ENCODE data around the gene NUDT14.

The NUDT14 gene

DNA sequence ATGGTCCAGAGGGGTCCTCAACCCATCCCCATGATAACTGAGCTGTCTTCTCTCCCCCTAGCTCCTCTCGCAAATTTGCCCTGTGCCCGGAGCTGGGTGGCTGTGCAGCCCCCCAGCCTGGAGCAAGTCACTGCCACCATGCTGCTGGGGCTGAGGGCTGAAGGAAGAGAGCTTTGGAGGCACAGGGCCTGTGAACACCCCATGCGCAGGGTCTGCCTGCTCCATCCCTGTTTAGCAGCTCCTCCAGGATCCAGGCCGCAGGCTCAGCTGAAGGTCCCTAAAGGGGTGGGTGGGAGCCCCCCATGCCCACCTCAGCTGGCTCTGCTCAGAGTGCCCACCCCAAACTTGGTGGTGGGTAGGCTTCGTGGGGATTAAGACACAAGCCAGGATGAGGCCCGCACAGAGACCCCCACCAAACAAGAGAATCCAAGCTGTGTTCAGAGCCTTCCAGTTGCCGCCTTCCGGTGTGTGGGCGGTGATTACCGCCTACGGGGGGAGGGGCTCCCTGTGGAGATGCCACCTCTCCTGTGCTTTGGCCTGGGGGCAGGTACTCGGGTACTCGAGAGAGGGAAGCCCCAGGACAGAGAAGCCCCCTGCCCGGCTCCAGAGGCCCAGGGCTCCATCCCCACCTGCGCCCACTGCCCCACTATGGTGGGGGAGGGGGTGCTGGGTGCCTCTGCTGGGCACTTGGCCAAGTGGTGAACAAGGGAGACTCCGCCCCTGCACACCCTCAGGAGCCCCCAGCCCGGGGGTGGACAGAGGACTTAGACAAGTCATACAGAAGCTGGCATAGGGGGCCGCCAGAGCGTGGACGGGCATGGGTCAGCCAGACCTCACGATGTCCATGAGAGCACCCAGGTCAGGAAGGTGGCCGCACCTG, 11.1 kb downstream of the NUDT14 start:
- TF ChIP-seq, protein P1, sequence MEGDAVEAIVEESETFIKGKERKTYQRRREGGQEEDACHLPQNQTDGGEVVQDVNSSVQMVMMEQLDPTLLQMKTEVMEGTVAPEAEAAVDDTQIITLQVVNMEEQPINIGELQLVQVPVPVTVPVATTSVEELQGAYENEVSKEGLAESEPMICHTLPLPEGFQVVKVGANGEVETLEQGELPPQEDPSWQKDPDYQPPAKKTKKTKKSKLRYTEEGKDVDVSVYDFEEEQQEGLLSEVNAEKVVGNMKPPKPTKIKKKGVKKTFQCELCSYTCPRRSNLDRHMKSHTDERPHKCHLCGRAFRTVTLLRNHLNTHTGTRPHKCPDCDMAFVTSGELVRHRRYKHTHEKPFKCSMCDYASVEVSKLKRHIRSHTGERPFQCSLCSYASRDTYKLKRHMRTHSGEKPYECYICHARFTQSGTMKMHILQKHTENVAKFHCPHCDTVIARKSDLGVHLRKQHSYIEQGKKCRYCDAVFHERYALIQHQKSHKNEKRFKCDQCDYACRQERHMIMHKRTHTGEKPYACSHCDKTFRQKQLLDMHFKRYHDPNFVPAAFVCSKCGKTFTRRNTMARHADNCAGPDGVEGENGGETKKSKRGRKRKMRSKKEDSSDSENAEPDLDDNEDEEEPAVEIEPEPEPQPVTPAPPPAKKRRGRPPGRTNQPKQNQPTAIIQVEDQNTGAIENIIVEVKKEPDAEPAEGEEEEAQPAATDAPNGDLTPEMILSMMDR (conservative IDR thresholded peaks at IDR 0.05; ENCODE audit: low read length) = no peak
- DNase-seq (ENCODE audit: low read depth) = no peak
- no peak overlapping the region for H3K4me3 ChIP-seq (ENCODE audit: low read length)

DNA sequence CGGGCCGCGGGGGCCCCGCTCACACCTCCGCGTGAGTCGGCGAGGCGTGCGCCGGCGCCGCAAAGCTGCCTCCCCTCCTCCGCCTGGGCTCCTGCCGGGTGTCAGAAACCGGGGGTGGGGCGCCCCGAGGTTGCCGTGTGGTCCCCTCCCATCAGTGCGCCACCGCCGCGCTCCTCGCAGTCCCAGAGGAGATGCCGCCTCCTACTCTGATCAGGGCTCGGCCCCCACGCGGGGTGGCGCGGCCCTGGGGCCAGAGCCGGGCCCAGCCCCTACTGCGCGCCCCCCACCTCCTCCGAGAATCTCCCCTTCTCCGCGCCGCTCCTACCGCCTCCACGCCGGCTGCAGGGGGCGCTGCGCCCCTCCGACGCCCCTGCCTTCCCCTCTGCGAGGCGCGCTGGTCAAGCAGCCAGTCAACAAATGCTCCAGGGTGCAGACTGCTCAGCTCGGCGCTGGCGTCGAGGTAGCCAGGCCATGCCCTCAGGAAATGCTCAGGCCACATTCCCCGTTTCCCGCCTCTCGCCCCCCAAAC, 12.1 kb downstream of the NUDT14 start:
- DNase-seq (ENCODE audit: low read depth) = no peak
- TF ChIP-seq, protein P1 (conservative IDR thresholded peaks at IDR 0.05; ENCODE audit: low read length) = no peak; the same call in 1 of the 2 replicates
- no peak overlapping the region for H3K4me3 ChIP-seq (ENCODE audit: low read length)

- TF ChIP-seq, protein P1 (conservative IDR thresholded peaks at IDR 0.05; ENCODE audit: low read length) = no peak
- no peak within 1 kb of the TSS for H3K4me3 ChIP-seq (ENCODE audit: low read length)
- DNase-seq (ENCODE audit: low read depth) = no peak
Observed at GRCh38 chr14:105168496-105168978, 12.6 kb downstream of the NUDT14 start, which contains the start of gene JAG2. Gene JAG2 (minus strand): TSS chr14:105168776. CDS start chr14:105168420, 356 bp downstream.

- no peak overlapping the region for H3K4me3 ChIP-seq (ENCODE audit: low read length)
- no peak for DNase-seq (ENCODE audit: low read depth)
- TF ChIP-seq, protein P1 (conservative IDR thresholded peaks at IDR 0.05; ENCODE audit: low read length) = no peak
Observed at GRCh38 chr14:105168093-105168420, 13.1 kb downstream of the NUDT14 start.

DNA sequence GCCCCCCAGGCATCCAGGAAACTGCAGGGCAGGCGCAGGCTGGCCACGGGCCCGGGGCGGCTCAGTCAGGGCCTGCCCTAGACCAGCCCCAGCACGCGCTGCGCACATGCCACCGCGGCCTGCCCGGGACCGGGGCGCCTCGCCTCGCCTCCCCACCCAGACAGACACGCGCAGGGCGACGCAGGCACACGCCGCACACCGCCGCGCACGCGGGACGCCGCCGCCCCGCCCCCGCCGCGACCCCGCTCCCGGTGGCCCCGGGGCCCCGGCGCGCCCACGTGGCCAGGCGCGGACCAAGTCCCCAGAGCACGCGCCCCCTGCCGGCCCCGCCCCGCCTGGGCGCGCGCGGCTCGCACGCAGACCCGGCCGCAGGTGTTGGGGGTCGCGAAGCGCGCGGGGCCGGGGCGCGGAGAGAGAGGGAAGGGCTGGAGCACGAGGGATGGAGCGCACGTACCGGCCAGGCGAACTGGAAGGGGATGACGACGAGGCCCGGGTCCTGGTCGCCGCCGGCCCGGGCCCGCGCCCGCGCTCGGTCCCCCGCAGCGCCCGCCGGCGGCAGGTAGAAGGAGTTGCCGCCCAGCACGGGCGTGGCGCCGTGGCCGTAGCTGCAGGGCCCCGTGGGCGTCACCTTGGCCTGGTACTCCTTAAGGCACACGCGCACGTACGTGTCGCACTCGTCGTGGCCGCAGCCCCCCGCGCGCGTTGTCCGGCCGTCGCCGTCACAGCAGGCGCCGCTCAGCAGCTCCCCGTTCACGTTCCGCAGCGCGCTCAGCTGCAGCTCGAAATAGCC, 13.6 kb downstream of the NUDT14 start:
- H3K4me3 ChIP-seq (ENCODE audit: low read length) = no peak overlapping the region
- TF ChIP-seq, protein P1 (conservative IDR thresholded peaks at IDR 0.05; ENCODE audit: low read length) = no peak
- DNase-seq (ENCODE audit: low read depth) = no peak

- no peak for DNase-seq (ENCODE audit: low read depth)
- TF ChIP-seq, protein P1 (conservative IDR thresholded peaks at IDR 0.05; ENCODE audit: low read length) = no peak
- no peak overlapping the region for H3K4me3 ChIP-seq (ENCODE audit: low read length)
Observed at GRCh38 chr14:105166571-105167302, 14.4 kb downstream of the NUDT14 start.
